Astrocyte of the spinal cord (primary cell): ENCODE data around the gene PCNX3.
A peak's percentile ranks its signal among the peaks of the same experiment; 100 is the strongest.

Source experiments
- DNase-seq: peaks from one replicate; pipeline ENCODE4 v3.0.0; 2011; ENCODE audit warnings: low read depth, low spot score
- H3K4me3 ChIP-seq: 2 replicates; pipeline ENCODE4 v1.5.1; 2011; ENCODE audit warnings: low read depth, mild to moderate bottlenecking, low read length, moderate library complexity
- CTCF ChIP-seq: IDR thresholded peaks from 2 replicates; pipeline ENCODE4 v1.5.1; 2012; ENCODE audit warnings: low read depth, mild to moderate bottlenecking, low read length, inconsistent platforms
- in situ Hi-C: cut with HindIII; loops from 2 replicates; pipeline ENCODE4 v1.10.0; 2017; ENCODE audit warnings: low sequenced_read_pairs

The PCNX3 gene

GRCh38 chr11:65623852-65624616, 8.5 kb downstream of the PCNX3 start:
- no peak for DNase-seq
- in situ Hi-C loops: no loop called here

DNA sequence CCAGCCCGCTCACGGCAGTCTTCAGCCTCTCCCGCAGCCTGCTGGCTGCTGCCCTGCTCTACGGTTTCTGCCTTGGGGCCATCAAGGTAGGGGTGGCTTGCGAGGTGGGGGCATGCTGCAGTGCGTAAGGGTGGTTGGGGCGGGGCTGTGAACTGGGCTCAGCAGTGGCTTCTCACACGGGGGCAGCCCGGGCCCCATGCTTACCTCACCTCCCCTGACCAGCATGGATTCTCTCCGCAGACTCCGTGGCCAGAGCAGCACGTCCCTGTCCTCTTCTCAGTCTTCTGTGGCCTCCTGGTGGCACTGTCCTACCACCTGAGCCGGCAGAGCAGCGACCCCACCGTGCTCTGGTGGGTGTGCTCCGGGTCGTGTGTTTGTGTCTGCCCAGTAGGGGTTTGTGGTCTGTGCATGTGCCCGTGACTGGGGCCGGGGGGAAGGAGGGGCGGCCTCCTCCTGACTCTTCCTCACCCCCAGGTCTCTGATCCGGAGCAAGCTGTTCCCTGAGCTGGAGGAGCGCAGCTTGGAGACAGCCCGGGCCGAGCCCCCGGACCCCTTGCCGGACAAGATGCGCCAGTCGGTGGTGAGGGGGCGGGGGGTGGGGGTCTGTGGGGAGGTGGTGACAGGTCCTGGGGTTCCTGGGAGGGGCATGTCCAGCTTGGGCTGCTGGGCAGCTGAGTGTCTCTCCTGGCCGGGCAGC, 9.5 kb downstream of the PCNX3 start:
- TF ChIP-seq CTCF: no peak
- in situ Hi-C loops: no loop called here
- no peak overlapping the region for H3K4me3 ChIP-seq
- DNase-seq: no peak

More at GRCh38 chr11:65623852-65624616, 8.5 kb downstream of the PCNX3 start:
- TF ChIP-seq CTCF: no peak
- no peak overlapping the region for H3K4me3 ChIP-seq

DNA sequence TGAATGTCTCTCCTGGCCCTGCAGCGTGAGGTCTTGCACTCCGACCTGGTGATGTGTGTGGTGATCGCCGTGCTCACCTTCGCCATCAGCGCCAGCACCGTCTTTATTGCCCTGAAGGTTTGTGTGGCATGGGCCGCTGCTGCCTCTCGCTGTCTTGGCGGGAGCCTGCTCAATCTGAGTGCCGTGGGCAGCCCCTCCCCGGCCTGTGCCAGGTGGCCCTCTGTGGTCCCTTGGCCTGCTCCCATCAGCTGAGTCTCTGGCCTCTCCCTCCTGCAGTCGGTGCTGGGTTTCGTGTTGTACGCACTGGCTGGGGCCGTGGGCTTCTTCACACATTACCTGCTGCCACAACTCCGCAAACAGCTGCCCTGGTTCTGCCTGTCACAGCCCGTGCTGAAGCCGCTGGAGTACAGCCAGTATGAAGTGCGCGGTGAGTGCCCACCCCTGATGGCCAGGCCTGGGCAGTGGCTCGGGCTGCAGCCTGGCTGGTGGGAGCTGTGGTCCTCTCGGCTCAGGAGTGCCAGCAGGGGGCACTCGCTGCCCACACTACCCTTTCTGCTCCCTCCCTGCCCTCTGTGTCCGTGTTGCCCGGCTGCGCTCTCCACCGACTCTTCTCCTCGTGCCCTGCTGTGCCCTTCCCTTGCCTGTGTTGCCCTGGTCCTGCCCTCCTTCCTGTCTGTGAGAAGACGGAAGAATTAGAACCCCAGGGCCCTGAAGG, 10.2 kb downstream of the PCNX3 start:
- no peak for DNase-seq
- in situ Hi-C loops: no loop called here
- no peak overlapping the region for H3K4me3 ChIP-seq
- TF ChIP-seq CTCF: peak; percentile 62

DNA sequence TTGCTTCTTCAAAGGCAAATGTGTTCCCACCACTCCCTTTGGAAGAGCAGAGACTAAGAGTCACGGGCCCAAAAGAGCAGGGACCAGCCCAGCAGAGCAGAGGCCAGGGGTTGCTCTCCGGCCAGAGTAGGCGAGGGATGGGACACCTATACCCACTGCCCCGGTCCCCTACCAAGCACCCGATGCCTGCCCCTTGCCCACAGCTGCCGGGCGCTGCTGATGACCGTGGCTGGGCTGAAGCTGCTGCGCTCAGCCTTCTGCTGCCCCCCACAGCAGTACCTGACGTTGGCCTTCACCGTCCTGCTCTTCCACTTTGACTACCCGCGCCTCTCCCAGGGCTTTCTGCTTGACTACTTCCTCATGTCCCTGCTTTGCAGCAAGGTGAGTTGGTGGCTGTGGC, 11.6 kb downstream of the PCNX3 start:
- H3K4me3 ChIP-seq: no peak overlapping the region
- in situ Hi-C loops: no loop called here
- DNase-seq: no peak
- TF ChIP-seq CTCF: no peak

DNA sequence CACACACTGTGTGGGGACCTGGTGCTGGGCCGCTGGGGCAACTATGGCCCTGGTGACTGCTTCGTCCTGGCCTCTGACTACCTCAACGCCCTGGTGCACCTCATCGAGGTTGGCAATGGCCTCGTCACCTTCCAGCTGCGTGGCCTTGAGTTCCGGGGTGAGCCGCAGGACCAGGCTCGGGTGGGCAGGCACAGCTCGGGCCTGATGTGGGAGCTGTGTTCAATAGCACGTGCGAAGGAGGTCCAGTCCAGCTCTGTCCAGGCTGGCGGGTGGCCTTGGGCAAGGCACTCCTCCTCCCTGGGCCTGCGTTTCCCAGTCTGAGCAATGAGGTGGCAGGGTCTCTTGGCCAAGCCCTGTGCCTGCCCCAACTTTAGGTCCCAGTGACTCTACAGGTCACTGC, 14.0 kb downstream of the PCNX3 start:
- no peak for TF ChIP-seq CTCF
- DNase-seq: no peak
- in situ Hi-C loops: no loop called here
- no peak overlapping the region for H3K4me3 ChIP-seq

DNA sequence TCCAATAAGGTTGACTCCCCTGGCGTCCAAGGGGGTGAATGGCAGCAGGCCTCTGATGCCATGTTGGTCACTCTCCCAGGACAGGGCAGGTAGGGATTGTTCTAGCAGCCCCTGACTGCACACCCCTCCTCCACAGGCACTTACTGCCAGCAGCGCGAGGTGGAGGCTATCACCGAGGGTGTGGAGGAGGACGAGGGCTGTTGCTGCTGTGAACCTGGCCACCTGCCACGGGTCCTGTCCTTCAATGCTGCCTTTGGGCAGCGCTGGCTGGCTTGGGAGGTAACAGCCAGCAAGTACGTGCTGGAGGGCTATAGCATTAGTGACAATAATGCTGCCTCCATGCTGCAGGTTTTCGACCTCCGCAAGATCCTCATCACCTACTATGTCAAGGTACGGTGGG, 14.6 kb downstream of the PCNX3 start:
- no peak for TF ChIP-seq CTCF
- no peak overlapping the region for H3K4me3 ChIP-seq
- DNase-seq: no peak
- in situ Hi-C loops: no loop called here
